ENCODE measurements around the gene ZNF487. TPM values are rescaled to one million over a fixed set of nuclear protein-coding genes. Genes with fewer than 3 reads are reported as not detected.

The ZNF487 gene
- total and polyA plus RNA-seq, 2 of the 4 experiments (the other 2 are of a cell fraction), result 1.7 to 2.7 TPM

GRCh38 chr10:43436291-43437140, at the start of gene ZNF487 (continued):
- TF ChIP-seq, protein P1, sequence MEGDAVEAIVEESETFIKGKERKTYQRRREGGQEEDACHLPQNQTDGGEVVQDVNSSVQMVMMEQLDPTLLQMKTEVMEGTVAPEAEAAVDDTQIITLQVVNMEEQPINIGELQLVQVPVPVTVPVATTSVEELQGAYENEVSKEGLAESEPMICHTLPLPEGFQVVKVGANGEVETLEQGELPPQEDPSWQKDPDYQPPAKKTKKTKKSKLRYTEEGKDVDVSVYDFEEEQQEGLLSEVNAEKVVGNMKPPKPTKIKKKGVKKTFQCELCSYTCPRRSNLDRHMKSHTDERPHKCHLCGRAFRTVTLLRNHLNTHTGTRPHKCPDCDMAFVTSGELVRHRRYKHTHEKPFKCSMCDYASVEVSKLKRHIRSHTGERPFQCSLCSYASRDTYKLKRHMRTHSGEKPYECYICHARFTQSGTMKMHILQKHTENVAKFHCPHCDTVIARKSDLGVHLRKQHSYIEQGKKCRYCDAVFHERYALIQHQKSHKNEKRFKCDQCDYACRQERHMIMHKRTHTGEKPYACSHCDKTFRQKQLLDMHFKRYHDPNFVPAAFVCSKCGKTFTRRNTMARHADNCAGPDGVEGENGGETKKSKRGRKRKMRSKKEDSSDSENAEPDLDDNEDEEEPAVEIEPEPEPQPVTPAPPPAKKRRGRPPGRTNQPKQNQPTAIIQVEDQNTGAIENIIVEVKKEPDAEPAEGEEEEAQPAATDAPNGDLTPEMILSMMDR (conservative IDR thresholded peaks at IDR 0.05; ENCODE audit: low read depth, low read length), result peak; percentile 37

- Histone ChIP-seq H2AK9ac (replicated peaks; ENCODE audit: low read depth, low read length, poor library complexity) (no peak overlapping the region), H3K4me1 (ENCODE audit: control insufficient read depth, insufficient read depth, low read length) (no peaks in the 10 kb centered on the region), H4K20me1 (ENCODE audit: insufficient read depth, low read length) (peaks cover 66% of the 10 kb centered on the region), H3K27ac (ENCODE audit: insufficient read depth, low read length) (no peak overlapping the region), H3K4me3 (ENCODE audit: insufficient read depth, low read depth, low read length) (no peak overlapping the region), H3K18ac (ENCODE audit: low read depth, low read length) (no peak overlapping the region), H2BK5ac (ENCODE audit: low read depth, low read length, poor library complexity, severe bottlenecking) (no peak overlapping the region), H3K4me2 (ENCODE audit: low read depth, low read length) (no peak overlapping the region), H4K8ac (ENCODE audit: low read depth in 2 of 2, low read length in 2 of 2) (no peak overlapping the region), H4K5ac (ENCODE audit: low read depth, low read length) (no peak overlapping the region), H2AFZ (replicated peaks; ENCODE audit: low read length, poor library complexity) (no peak overlapping the region), H3K9me1 (ENCODE audit: insufficient read depth, low read length) (peaks cover 3% of the 10 kb centered on the region), H2BK15ac (ENCODE audit: low read depth, low read length) (no peak overlapping the region), H3K79me1 (ENCODE audit: low read depth in 1 of 2, low read length in 2 of 2) (peaks cover 32 to 49% of the 10 kb centered on the region in 2 experiments), H3K56ac (ENCODE audit: extremely low read depth, insufficient read depth, low read length) (no peak overlapping the region), H3K23ac (ENCODE audit: low read depth, low read length) (no peak overlapping the region), H2BK120ac (ENCODE audit: low read depth, low read length) (no peak overlapping the region), H3K9ac (ENCODE audit: low read depth, low read length) (no peak overlapping the region), H2AK5ac (ENCODE audit: low read depth, low read length) (no peak overlapping the region), H3K36me3 (ENCODE audit: control insufficient read depth, insufficient read depth, low read length) (peaks cover 54% of the 10 kb centered on the region), H4K91ac (ENCODE audit: insufficient read depth, low read depth, low read length) (no peak overlapping the region), H3K14ac (replicated peaks; ENCODE audit: low read depth, low read length) (no peak overlapping the region), H2BK20ac (ENCODE audit: low read depth, low read length) (no peak overlapping the region), H3K9me3 (ENCODE audit: control insufficient read depth, insufficient read depth, low read length) (no peaks in the 10 kb centered on the region), H3K4ac (ENCODE audit: low read depth, low read length) (no peak overlapping the region), H3K27me3 (ENCODE audit: control insufficient read depth, insufficient read depth, low read length) (no peaks in the 10 kb centered on the region)
- in situ Hi-C loops (cut with MboI; ENCODE audit: low sequenced_read_pairs) (no loop called here), intact Hi-C loops (cut with micrococcal nuclease) (no loop called here), dilution Hi-C loops (cut with HindIII; ENCODE audit: low sequenced_read_pairs, unreplicated experiment) (no loop called here)
- POLR2A ChIA-PET (ENCODE audit: unreplicated experiment), result no interaction called here
- no TSS peak for BruUV-seq (replicated peaks)
- ATAC-seq (ENCODE audit: low read depth) (no peak), DNase-seq (no peak)
- whole genome bisulfite sequencing, 2 experiments (ENCODE audit: extremely low coverage in 2 of 2, insufficient read length in 1 of 2), result no CpG with 5 or more reads among the region's 5 CpGs
- CTCF ChIA-PET, result no interaction called here
- TF ChIP-seq CHD1 (IDR thresholded peaks at IDR 0.05; ENCODE audit: low read depth, low read length) (no peak), MAFK (IDR thresholded peaks at IDR 0.05; ENCODE audit: low read depth, low read length) (no peak), ELK1 (IDR thresholded peaks at IDR 0.05; ENCODE audit: borderline replicate concordance, low read depth, low read length) (no peak), SMC3 (IDR thresholded peaks at IDR 0.05; ENCODE audit: low read depth, low read length) (no peak), POLR2A (IDR thresholded peaks at IDR 0.05; ENCODE audit: low read depth, low read length) (no peak), BHLHE40 (IDR thresholded peaks at IDR 0.05; ENCODE audit: low read depth, low read length) (no peak), RFX5 (IDR thresholded peaks at IDR 0.05; ENCODE audit: low read depth, low read length) (no peak), MAZ (IDR thresholded peaks at IDR 0.05; ENCODE audit: borderline replicate concordance, low read depth, low read length) (no peak), RCOR1 (IDR thresholded peaks at IDR 0.05; ENCODE audit: insufficient replicate concordance, low read length) (no peak), FOS (IDR thresholded peaks at IDR 0.05; ENCODE audit: low read depth, low read length) (no peak)
- TF ChIP-seq, protein P1 (conservative IDR thresholded peaks at IDR 0.05; ENCODE audit: low read depth, low read length), result no peak
Observed at GRCh38 chr10:43387678-43388032, 49.3 kb upstream of the ZNF487 start.

Data from IMR-90 (cell line).